Caco-2 (cell line): ENCODE measurements around the gene ATCAY. TPM values are rescaled to one million over a fixed set of nuclear protein-coding genes. Genes with fewer than 3 reads are reported as not detected.

Experiments
- BruUV-seq: library from RNA; stranded (reverse); fragments of 400-500 nt; replicated peaks from 2 replicates; lab custom pipeline; 2021; lab: Mats Ljungman, UMichigan
- CTCF ChIA-PET: fragments of 300-600 bp; sonication (Branson Sonifier 250); formaldehyde crosslinking; loops from one replicate; lab custom pipeline; 2022; ENCODE audit warnings: antibody characterized with exemption; lab: Charles Lee
- POLR2A ChIA-PET: fragments of 300-600 bp; sonication (Branson Sonifier 250); formaldehyde crosslinking; loops from one replicate; lab custom pipeline; 2022; ENCODE audit warnings: antibody characterized with exemption; lab: Charles Lee
- DNase-seq, 2 experiments: peaks; one replicate each; pipeline versions ENCODE4 v3.0.0 to v3.0.0-alpha.2; 2020 to 2022
- H3K27me3 ChIP-seq: replicated peaks from 2 replicates; pipeline ENCODE4 v1.6.0; 2011; ENCODE audit warnings: low read length; ENCODE audit not compliant: control insufficient read depth, insufficient read depth
- H3K36me3 ChIP-seq: 2 replicates; pipeline ENCODE4 v1.5.1; 2011; ENCODE audit warnings: low read length; ENCODE audit not compliant: control insufficient read depth, insufficient read depth
- H3K4me1 ChIP-seq: fragments of 250-450 bp; sonication (Bioruptor Pico); 2 replicates; pipeline ENCODE4 v1.5.1; 2020; ENCODE audit warnings: mild to moderate bottlenecking
- H3K4me3 ChIP-seq: 2 replicates; pipeline ENCODE4 v1.5.1; 2011; ENCODE audit warnings: low read depth, mild to moderate bottlenecking, control low read depth, low read length
- H3K9me3 ChIP-seq: fragments of 250-450 bp; sonication (Bioruptor Pico); 2 replicates; pipeline ENCODE4 v1.5.1; 2020; ENCODE audit warnings: mild to moderate bottlenecking, moderate library complexity
- H3K27ac Mint-ChIP-seq: one replicate; pipeline ENCODE4 v1.8.0; 2022; ENCODE audit warnings: mixed read lengths; ENCODE audit not compliant: unreplicated experiment
- H3K27me3 Mint-ChIP-seq: one replicate; pipeline ENCODE4 v1.8.0; 2022; ENCODE audit warnings: mixed read lengths; ENCODE audit not compliant: insufficient read depth, unreplicated experiment
- H3K36me3 Mint-ChIP-seq: one replicate; pipeline ENCODE4 v1.8.0; 2022; ENCODE audit warnings: mild to moderate bottlenecking, mixed read lengths; ENCODE audit not compliant: insufficient read depth, unreplicated experiment
- H3K4me1 Mint-ChIP-seq: one replicate; pipeline ENCODE4 v1.8.0; 2022; ENCODE audit warnings: low read depth, mixed read lengths; ENCODE audit not compliant: unreplicated experiment
- H3K4me3 Mint-ChIP-seq: one replicate; pipeline ENCODE4 v1.8.0; 2022; ENCODE audit warnings: mild to moderate bottlenecking, moderate library complexity, mixed read lengths; ENCODE audit not compliant: unreplicated experiment
- H3K9me3 Mint-ChIP-seq: one replicate; pipeline ENCODE4 v1.8.0; 2022; ENCODE audit warnings: mixed read lengths; ENCODE audit not compliant: unreplicated experiment
- CTCF ChIP-seq, 2 experiments: fragments of 200-600 bp in 1 of 2; IDR thresholded peaks; 1 replicate in 1 of 2; 2 replicates in 1 of 2; pipeline versions ENCODE4 v1.5.1 to v1.8.0; 2011 to 2022; ENCODE audit warnings: antibody characterized with exemption in 1 of 2, control low read depth in 1 of 2, inconsistent platforms in 1 of 2, low read depth in 1 of 2, low read length in 1 of 2, mild to moderate bottlenecking in 1 of 2, moderate library complexity in 1 of 2; ENCODE audit not compliant: insufficient read depth in 1 of 2, severe bottlenecking in 1 of 2, unreplicated experiment in 1 of 2
- intact Hi-C: fragments of 100-400 bp; cut with micrococcal nuclease; formaldehyde crosslinking; loops from one replicate; pipeline ENCODE4 v1.10.0; 2022; ENCODE audit not compliant: unreplicated experiment
- total RNA-seq: library from RNA; stranded (reverse); gene quantifications from 2 replicates; pipeline ENCODE4 v1.2.3, GENCODE V29; 2022

The ATCAY gene
- total RNA-seq, 1 experiment from 2014 or later: not detected

GRCh38 chr19:3904233-3904632 is 23.7 kb downstream of the ATCAY start:
- Histone ChIP-seq H3K4me1 (no peaks in the 10 kb centered on the region), H3K4me3 (no peak overlapping the region), H3K27me3 (no peaks in the 10 kb centered on the region; the same call in 1 of the 2 replicates), H3K36me3 (no peaks in the 10 kb centered on the region), H3K9me3 (no peaks in the 10 kb centered on the region)
- CTCF ChIA-PET: no interaction called here
- H3K27me3 Mint-ChIP-seq: peaks cover 5% of the 10 kb centered on the region
- H3K9me3 Mint-ChIP-seq: no peaks in the 10 kb centered on the region
- intact Hi-C loops: no loop called here
- H3K4me1 Mint-ChIP-seq: no peaks in the 10 kb centered on the region
- DNase-seq: no peak
- POLR2A ChIA-PET: no interaction called here
- no peak overlapping the region for H3K27ac Mint-ChIP-seq
- no peaks in the 10 kb centered on the region for H3K36me3 Mint-ChIP-seq
- TF ChIP-seq CTCF (IDR thresholded peaks at IDR 0.05; ENCODE audit: insufficient read depth in 1 of 2, low read depth in 1 of 2, low read length in 1 of 2, severe bottlenecking in 1 of 2, unreplicated experiment in 1 of 2): no peak
- no peak overlapping the region for H3K4me3 Mint-ChIP-seq
- no TSS peak for BruUV-seq

GRCh38 chr19:3907626-3908265 is 27.3 kb downstream of the ATCAY start:
- no TSS peak for BruUV-seq
- Mint-ChIP-seq H3K4me1 (no peaks in the 10 kb centered on the region), H3K36me3 (no peaks in the 10 kb centered on the region), H3K27ac (no peak overlapping the region), H3K4me3 (no peak overlapping the region), H3K9me3 (no peaks in the 10 kb centered on the region), H3K27me3 (peaks cover 5% of the 10 kb centered on the region)
- Histone ChIP-seq H3K4me1 (no peaks in the 10 kb centered on the region), H3K36me3 (no peaks in the 10 kb centered on the region), H3K4me3 (no peak overlapping the region), H3K9me3 (0 out of 2 replicates have a peak, but pooled peaks cover 7% of the 10 kb centered on the region), H3K27me3 (no peaks in the 10 kb centered on the region; the same call in 1 of the 2 replicates)
- DNase-seq: no peak
- POLR2A ChIA-PET: interaction anchor here (0.7 kb wide), 1 partner anchor 80 kb away, joined by 3 read pairs; no protein-coding TSS in a partner anchor
- CTCF ChIA-PET: no interaction called here
- intact Hi-C loops: no loop called here
- no peak for TF ChIP-seq CTCF (IDR thresholded peaks at IDR 0.05; ENCODE audit: insufficient read depth in 1 of 2, low read depth in 1 of 2, low read length in 1 of 2, severe bottlenecking in 1 of 2, unreplicated experiment in 1 of 2)

GRCh38 chr19:3908266-3909054 is 28.0 kb downstream of the ATCAY start:
- intact Hi-C loops: no loop called here
- H3K9me3 Mint-ChIP-seq: no peaks in the 10 kb centered on the region
- no peak overlapping the region for H3K4me3 Mint-ChIP-seq
- no peaks in the 10 kb centered on the region for H3K36me3 ChIP-seq
- H3K9me3 ChIP-seq: 0 out of 2 replicates have a peak, but pooled peaks cover 7% of the 10 kb centered on the region
- no peaks in the 10 kb centered on the region; the same call in 1 of the 2 replicates for H3K27me3 ChIP-seq
- no peaks in the 10 kb centered on the region for H3K36me3 Mint-ChIP-seq
- POLR2A ChIA-PET: no interaction called here
- no peak for DNase-seq
- no peak for TF ChIP-seq CTCF (IDR thresholded peaks at IDR 0.05; ENCODE audit: insufficient read depth in 1 of 2, low read depth in 1 of 2, low read length in 1 of 2, severe bottlenecking in 1 of 2, unreplicated experiment in 1 of 2)
- no TSS peak for BruUV-seq
- CTCF ChIA-PET: no interaction called here
- H3K27me3 Mint-ChIP-seq: peaks cover 5% of the 10 kb centered on the region
- H3K4me1 ChIP-seq: no peaks in the 10 kb centered on the region
- H3K27ac Mint-ChIP-seq: no peak overlapping the region
- H3K4me1 Mint-ChIP-seq: no peaks in the 10 kb centered on the region
- H3K4me3 ChIP-seq: no peak overlapping the region
